Testis (tissue), 3 donors: ENCODE measurements around the gene UCK2. TPM values are rescaled to one million over a fixed set of nuclear protein-coding genes. Genes with fewer than 3 reads are reported as not detected.

Source experiments
- DNase-seq: peaks from one replicate; pipeline ENCODE4 v3.0.0-alpha.2; 2019
- H3K27ac ChIP-seq, 2 donors: fragments of 200-600 bp; sonication (generic); one replicate each; pipeline ENCODE4 v1.5.1; 2019
- H3K27me3 ChIP-seq: fragments of 200-600 bp; sonication (generic); one replicate; pipeline ENCODE4 v1.5.1; 2019
- H3K36me3 ChIP-seq: fragments of 200-600 bp; sonication (generic); one replicate; pipeline ENCODE4 v1.5.1; 2017; ENCODE audit warnings: low read depth; ENCODE audit errors: missing control alignments
- H3K4me1 ChIP-seq: fragments of 200-600 bp; sonication (generic); one replicate; pipeline ENCODE4 v1.5.1; 2019
- H3K4me3 ChIP-seq, 2 donors: fragments of 200-600 bp; sonication (generic); one replicate each; pipeline ENCODE4 v1.5.1; 2017 to 2019
- H3K9me3 ChIP-seq: fragments of 200-600 bp; sonication (generic); one replicate; pipeline ENCODE4 v1.5.1; 2017
- POLR2A ChIP-seq: fragments of 450-650 bp; IDR thresholded peaks from one replicate; pipeline ENCODE4 v1.6.1; 2017; ENCODE audit warnings: antibody characterized with exemption, mild to moderate bottlenecking, moderate library complexity
- WGBS, 2 donors: methylation state at CpG; one replicate each; pipeline ENCODE4 v1.1.5; 2018; 5-methylcytosine and 5-hydroxymethylcytosine counted together
- intact Hi-C: fragments of 100-400 bp; cut with DNase I; formaldehyde crosslinking; loops from one replicate; pipeline ENCODE4 v1.15.1; 2023; ENCODE audit warnings: low total_unique reads
- polyA plus RNA-seq: library from polyadenylated mRNA; stranded (reverse); fragments of 350-450 nt; fragmentation: Illumina TruSeq; extraction: RNeasy Lipid Tissue Mini Kit (QIAGEN cat#74804); gene quantifications from one replicate; pipeline ENCODE4 v1.2.3, GENCODE V29; 2014; ENCODE audit warnings: low read depth, low replicate concordance; ENCODE audit not compliant: insufficient read depth
- total RNA-seq, 2 donors: library from RNA; depleted of rRNA; stranded (reverse); fragments of >200 nt; gene quantifications; one replicate each; pipeline ENCODE4 v1.2.3, GENCODE V29; 2016
- TF ChIP-seq, protein P1 (sequence below), 3 experiments: fragments of 450-650 bp in 2 of 3; fragments of 200-600 bp in 1 of 3; sonication (generic) in 1 of 3; IDR thresholded peaks; one replicate each; pipeline ENCODE4 v1.5.1; 2016 to 2019; ENCODE audit warnings: antibody characterized with exemption in 3 of 3, mild to moderate bottlenecking in 2 of 3, moderate library complexity in 1 of 3

Gene UCK2
- total and polyA plus RNA-seq, 3 donors from 2014 or later = 27.6 to 29.9 (median 29.7) TPM

DNA sequence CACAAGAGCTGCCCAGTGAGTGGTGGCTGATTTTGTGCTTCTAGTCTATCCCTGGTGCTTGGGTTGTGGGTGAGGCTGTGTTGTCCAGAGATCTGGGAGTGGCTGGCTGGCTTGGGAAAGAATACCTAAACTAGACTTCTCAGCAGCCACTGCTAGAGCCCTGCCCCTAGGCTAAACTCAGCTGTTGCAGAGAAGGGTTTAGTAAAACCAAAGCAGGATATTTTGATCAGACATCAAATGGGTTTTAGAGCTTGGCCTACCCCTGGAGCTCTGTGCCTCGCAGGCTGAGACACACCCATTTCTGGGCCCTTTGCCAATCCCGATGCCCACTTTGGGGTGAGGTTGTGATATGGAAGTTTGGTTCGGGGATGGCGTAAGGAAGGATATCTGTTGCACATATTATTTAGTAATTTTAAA is 88.5 kb downstream of the UCK2 start:
- no peaks in the 10 kb centered on the region for H3K27me3 ChIP-seq
- no peak overlapping the region for H3K4me3 ChIP-seq
- WGBS, 2 donors = 66 to 70% methylated on average over 4 of the region's 4 CpGs
- no peaks in the 10 kb centered on the region for H3K9me3 ChIP-seq
- no peaks in the 10 kb centered on the region for H3K36me3 ChIP-seq
- intact Hi-C loops = loop anchor here (10.0 kb wide), 1 partner anchor 91 kb away; the partner anchor contains the start of gene UCK2
- no peak for DNase-seq
- H3K4me1 ChIP-seq = peaks cover 3% of the 10 kb centered on the region
- no peak for TF ChIP-seq POLR2A
- TF ChIP-seq, protein P1, sequence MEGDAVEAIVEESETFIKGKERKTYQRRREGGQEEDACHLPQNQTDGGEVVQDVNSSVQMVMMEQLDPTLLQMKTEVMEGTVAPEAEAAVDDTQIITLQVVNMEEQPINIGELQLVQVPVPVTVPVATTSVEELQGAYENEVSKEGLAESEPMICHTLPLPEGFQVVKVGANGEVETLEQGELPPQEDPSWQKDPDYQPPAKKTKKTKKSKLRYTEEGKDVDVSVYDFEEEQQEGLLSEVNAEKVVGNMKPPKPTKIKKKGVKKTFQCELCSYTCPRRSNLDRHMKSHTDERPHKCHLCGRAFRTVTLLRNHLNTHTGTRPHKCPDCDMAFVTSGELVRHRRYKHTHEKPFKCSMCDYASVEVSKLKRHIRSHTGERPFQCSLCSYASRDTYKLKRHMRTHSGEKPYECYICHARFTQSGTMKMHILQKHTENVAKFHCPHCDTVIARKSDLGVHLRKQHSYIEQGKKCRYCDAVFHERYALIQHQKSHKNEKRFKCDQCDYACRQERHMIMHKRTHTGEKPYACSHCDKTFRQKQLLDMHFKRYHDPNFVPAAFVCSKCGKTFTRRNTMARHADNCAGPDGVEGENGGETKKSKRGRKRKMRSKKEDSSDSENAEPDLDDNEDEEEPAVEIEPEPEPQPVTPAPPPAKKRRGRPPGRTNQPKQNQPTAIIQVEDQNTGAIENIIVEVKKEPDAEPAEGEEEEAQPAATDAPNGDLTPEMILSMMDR (IDR thresholded peaks at IDR 0.05) = no peak
- H3K27ac ChIP-seq = no peak overlapping the region

DNA sequence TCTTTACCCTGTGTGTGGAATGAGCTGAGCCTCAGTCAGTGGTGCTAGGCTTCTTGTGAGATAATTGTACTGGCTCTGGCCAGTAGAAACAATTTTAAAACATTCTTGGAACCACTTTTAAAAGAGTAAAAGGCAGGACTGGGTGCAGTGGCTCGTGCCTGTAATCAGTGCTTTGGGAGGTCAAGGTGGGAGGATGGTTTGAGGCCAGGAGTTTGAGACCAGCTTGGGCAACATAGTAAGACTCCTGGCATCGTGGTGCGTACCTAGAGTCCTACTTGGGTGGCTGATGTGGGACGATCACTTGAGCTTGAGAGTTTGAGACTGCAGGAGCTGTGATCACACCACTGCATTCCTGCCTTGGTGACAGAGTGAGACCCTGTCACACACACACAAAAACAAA is 89.8 kb downstream of the UCK2 start:
- DNase-seq = no peak
- no peak for TF ChIP-seq POLR2A
- TF ChIP-seq, protein P1 (IDR thresholded peaks at IDR 0.05) = no peak
- WGBS, 2 donors = 79 to 89% methylated on average over 4 of the region's 4 CpGs
- Histone ChIP-seq H3K27ac (no peak overlapping the region), H3K4me3 (no peak overlapping the region), H3K9me3 (no peaks in the 10 kb centered on the region), H3K4me1 (no peaks in the 10 kb centered on the region), H3K27me3 (no peaks in the 10 kb centered on the region), H3K36me3 (no peaks in the 10 kb centered on the region)
- intact Hi-C loops = loop anchor here (10.0 kb wide), 1 partner anchor 92 kb away; the partner anchor contains the start of gene UCK2

GRCh38 chr1:165924117-165924516 is 96.7 kb downstream of the UCK2 start:
- Histone ChIP-seq H3K27ac (no peak overlapping the region), H3K27me3 (no peaks in the 10 kb centered on the region), H3K9me3 (no peaks in the 10 kb centered on the region), H3K4me3 (no peak overlapping the region), H3K4me1 (no peaks in the 10 kb centered on the region), H3K36me3 (no peaks in the 10 kb centered on the region)
- no peak for DNase-seq
- TF ChIP-seq, protein P1 (IDR thresholded peaks at IDR 0.05) = no peak
- no peak for TF ChIP-seq POLR2A
- intact Hi-C loops = no loop called here
- WGBS, 2 donors = 36 to 42% methylated on average over 11 of the region's 11 CpGs

DNA sequence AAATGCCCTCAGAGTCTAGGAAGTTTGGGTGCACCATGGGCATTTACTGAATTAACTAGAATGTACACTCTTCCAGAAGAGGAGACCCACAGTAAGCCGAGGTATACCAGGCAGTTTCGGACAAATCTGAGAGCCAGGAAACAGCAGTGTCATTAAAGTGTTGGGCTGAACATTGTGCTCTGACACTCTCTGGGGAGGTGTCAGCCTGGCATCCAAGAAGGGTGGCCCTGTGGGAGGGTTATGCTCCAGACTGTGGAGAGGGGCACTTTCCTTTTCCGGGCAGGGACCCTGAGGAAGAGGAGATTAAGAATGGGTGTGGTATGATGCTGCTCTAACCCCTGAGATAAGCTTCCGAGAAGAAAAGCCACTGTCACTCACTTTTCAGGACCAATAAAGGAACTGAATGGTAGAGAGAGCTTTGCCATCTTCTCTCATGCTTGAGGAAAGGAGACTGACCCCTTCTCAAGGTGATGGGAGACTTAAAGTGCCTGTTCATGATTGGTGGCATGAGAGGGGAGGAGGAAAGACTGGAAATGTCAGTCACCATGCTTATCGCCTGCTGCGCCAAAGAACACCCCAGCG is 98.2 kb downstream of the UCK2 start:
- no peaks in the 10 kb centered on the region for H3K27me3 ChIP-seq
- no peak for DNase-seq
- H3K9me3 ChIP-seq = no peaks in the 10 kb centered on the region
- TF ChIP-seq, protein P1 (IDR thresholded peaks at IDR 0.05) = no peak
- TF ChIP-seq POLR2A = no peak
- H3K27ac ChIP-seq = no peak overlapping the region
- H3K36me3 ChIP-seq = no peaks in the 10 kb centered on the region
- intact Hi-C loops = no loop called here
- WGBS, 2 donors = 70 to 71% methylated on average over 7 of the region's 7 CpGs
- H3K4me1 ChIP-seq = no peaks in the 10 kb centered on the region
- H3K4me3 ChIP-seq = no peak overlapping the region

GRCh38 chr1:165927169-165927568 is 99.8 kb downstream of the UCK2 start:
- TF ChIP-seq, protein P1 (IDR thresholded peaks at IDR 0.05) = no peak
- no peak for TF ChIP-seq POLR2A
- Histone ChIP-seq H3K4me1 (no peaks in the 10 kb centered on the region), H3K27me3 (no peaks in the 10 kb centered on the region), H3K9me3 (no peaks in the 10 kb centered on the region), H3K4me3 (no peak overlapping the region), H3K36me3 (no peaks in the 10 kb centered on the region), H3K27ac (no peak overlapping the region)
- WGBS, 2 donors = 45 to 48% methylated on average over 2 of the region's 2 CpGs
- DNase-seq = no peak
- intact Hi-C loops = no loop called here
